Stimulated activated naive CD8-positive, alpha-beta T cell treated with anti-CD3 and anti-CD28 coated beads, Interleukin-15, amount 100 ng/mL, for 72 hours (primary cell): ENCODE results near the gene TTC23.
A peak's percentile ranks its signal among the peaks of the same experiment; 100 is the strongest.

Experiments used
- ATAC-seq: fragments of 150-1000 bp; cut with Tn5 transposase; 2 replicates; pipeline ENCODE4 v1.10.0; 2021; ENCODE audit warnings: mild to moderate bottlenecking, moderate library complexity
- DNase-seq, 2 donors: peaks; one replicate each; pipeline ENCODE4 v3.0.0; 2021 to 2022
- H3K27ac Mint-ChIP-seq, 2 donors: one replicate each; pipeline ENCODE4 v1.8.0; 2022; ENCODE audit warnings: mild to moderate bottlenecking in 2 of 2, mixed read lengths in 2 of 2, moderate library complexity in 2 of 2
- H3K27me3 Mint-ChIP-seq: one replicate; pipeline ENCODE4 v1.8.0; 2022; ENCODE audit warnings: mixed read lengths
- H3K4me1 Mint-ChIP-seq: one replicate; pipeline ENCODE4 v1.8.0; 2022; ENCODE audit warnings: mild to moderate bottlenecking, mixed read lengths
- H3K4me3 Mint-ChIP-seq, 2 donors: one replicate each; pipeline ENCODE4 v1.8.0; 2022; ENCODE audit warnings: mild to moderate bottlenecking in 2 of 2, mixed read lengths in 2 of 2, moderate library complexity in 1 of 2
- H3K9me3 Mint-ChIP-seq, 2 donors: one replicate each; pipeline ENCODE4 v1.8.0; 2022; ENCODE audit warnings: mixed read lengths in 2 of 2

The TTC23 gene

DNA sequence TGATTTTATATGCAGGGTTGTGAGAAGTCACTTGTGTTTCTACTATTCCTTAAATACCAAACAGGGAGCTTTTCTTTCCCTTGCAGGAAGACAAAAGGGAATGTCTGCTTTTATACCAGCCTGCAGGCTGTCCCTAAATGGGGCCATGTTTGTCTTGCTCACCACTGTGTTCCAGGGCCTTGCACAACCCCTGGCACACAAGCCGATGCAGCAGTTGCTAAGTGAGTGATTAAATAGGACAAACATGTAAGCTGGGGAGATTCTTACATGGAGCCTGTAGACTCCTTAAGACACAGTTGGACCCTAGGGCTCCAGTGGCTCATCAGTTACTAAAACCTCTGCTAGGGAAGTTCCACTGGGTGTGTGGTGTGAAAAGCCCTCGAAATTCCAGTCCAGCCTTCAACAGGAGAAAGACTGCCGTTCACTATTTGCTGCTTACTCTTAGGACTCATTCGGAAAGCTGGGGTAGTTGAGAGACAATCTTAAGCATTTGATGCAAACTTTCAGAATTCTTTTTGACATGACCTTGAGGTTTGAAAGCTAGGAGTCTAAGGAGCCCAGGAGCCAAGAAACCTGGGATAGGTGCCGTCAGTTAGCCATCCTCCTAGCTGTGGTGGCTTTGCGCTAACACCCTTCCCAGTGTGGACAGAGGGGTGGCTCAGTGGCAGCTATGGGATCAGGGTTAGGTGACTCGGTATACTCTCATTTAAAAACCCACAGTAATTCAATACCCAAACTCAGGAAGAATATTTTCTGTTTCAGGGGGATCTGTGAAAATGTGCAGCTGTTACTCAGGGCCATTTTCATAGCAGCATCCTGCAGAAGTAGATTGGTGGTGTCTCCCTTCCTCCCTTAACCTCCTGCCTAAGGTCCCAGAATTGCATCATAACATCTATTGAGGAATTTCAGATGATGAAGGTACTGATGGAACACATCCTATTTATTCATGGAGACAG is 105.4 kb downstream of the TTC23 start:
- DNase-seq: no peak
- Mint-ChIP-seq H3K4me3 (no peak overlapping the region), H3K9me3 (no peaks in the 10 kb centered on the region), H3K27me3 (no peaks in the 10 kb centered on the region), H3K4me1 (no peaks in the 10 kb centered on the region), H3K27ac (no peak overlapping the region)
- no peak for ATAC-seq

DNA sequence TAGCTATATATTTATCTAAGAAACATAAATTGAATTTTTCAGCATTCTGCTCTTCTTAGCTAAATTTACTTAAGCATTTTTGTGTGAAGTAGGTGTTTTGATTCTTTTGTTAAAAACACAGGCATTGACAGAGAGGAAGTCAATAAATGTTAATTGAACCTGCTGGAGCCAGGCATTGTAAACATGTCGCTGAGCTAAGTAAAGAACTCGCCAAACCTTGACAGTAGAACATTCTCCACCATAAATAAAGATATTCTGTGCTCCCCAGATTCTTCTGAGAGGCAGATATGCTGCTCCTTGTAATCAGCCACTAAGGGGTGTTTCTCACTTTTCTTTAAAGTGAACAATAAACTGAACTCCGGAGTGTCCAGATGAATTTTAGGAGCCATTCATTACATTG is 106.1 kb downstream of the TTC23 start:
- H3K27me3 Mint-ChIP-seq: no peaks in the 10 kb centered on the region
- H3K4me3 Mint-ChIP-seq: no peak overlapping the region
- no peak for DNase-seq
- no peaks in the 10 kb centered on the region for H3K4me1 Mint-ChIP-seq
- no peaks in the 10 kb centered on the region for H3K9me3 Mint-ChIP-seq
- H3K27ac Mint-ChIP-seq: no peak overlapping the region
- no peak for ATAC-seq

DNA sequence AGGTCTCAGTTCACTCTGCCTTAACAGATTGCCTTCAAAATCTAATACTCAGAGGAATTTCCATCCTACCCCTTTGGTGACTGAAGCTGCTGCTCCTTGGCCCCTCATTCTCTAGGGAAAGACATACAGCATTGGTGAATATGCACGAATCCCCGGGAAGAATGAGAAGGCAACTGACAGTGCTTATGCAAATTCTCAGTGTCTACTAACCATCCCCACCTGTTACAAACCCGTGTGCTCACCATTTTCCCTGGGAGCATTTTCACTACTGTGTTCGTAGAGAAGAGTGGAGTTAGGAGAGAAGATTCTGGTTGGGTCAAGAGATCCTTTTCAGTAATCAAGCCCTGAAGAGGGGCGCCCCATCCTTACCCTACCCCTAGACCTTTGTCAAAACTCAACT is 106.8 kb downstream of the TTC23 start:
- no peaks in the 10 kb centered on the region for H3K9me3 Mint-ChIP-seq
- DNase-seq (no peak), ATAC-seq (no peak)
- no peak overlapping the region for H3K4me3 Mint-ChIP-seq
- no peaks in the 10 kb centered on the region for H3K27me3 Mint-ChIP-seq
- no peaks in the 10 kb centered on the region for H3K4me1 Mint-ChIP-seq
- H3K27ac Mint-ChIP-seq: no peak overlapping the region

DNA sequence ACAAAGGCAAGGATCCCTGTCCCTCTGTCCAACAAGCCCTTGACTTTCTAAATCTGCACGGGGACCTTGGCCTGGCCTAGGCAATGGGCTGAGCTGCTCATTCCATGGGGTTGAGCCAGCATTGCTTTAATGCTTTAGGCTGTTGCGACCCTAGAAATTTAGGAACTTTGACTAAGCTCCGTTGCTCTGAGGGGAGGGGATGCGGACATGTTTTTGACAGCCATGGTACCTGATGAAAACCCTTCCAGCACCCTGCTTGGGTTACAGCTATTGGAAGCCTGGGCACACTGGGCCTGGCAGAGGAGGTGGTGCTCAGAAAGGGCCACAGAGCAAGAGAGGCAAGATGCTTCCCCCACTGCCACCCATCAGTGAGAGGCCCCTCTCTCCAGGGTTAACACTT is 107.4 kb downstream of the TTC23 start:
- DNase-seq: no peak
- no peak overlapping the region for H3K27ac Mint-ChIP-seq
- H3K4me1 Mint-ChIP-seq: no peaks in the 10 kb centered on the region
- H3K4me3 Mint-ChIP-seq: no peak overlapping the region
- ATAC-seq: no peak
- no peaks in the 10 kb centered on the region for H3K9me3 Mint-ChIP-seq
- H3K27me3 Mint-ChIP-seq: no peaks in the 10 kb centered on the region

DNA sequence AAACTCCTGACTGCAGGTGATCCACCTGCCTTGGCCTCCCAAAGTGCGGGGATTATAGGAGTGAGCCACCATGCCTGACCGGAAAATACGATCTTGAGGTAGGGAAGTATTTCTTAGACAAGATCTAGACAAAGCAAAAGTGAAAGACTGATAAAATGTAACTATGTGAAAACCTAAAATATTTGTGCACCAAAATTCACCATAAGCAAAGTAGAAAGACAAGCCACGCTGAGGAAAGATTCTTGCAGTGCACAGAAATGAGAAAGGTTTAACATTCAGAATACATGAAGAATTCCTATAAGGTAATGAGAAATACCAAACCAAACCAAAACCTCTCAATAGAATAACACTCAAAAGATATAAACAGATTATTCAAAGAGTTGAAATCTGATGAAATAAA is 108.8 kb downstream of the TTC23 start:
- ATAC-seq (no peak), DNase-seq (no peak)
- H3K9me3 Mint-ChIP-seq: no peaks in the 10 kb centered on the region
- H3K4me1 Mint-ChIP-seq: no peaks in the 10 kb centered on the region
- no peaks in the 10 kb centered on the region for H3K27me3 Mint-ChIP-seq
- H3K4me3 Mint-ChIP-seq: no peak overlapping the region
- no peak overlapping the region for H3K27ac Mint-ChIP-seq

DNA sequence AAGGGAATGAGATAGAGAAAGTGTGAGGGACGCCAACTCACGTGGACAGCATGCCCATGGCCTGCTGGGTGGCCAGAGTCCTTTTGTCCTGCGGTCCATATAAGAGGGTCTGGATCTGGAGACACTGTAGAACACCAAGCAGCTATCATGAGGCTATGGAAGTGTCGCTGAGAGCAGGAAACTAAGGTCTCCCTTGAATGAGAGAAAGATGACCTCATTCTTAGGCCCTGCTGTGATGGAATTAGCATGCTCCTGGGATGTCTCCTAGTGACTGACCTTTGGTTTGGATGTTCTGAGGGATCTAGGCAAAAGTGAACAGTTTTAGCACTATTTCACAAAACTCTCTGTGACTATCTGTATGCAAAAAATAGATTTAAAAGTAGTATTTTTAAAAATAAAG is 110.1 kb downstream of the TTC23 start:
- Mint-ChIP-seq H3K4me1 (no peaks in the 10 kb centered on the region), H3K9me3 (no peaks in the 10 kb centered on the region), H3K27me3 (no peaks in the 10 kb centered on the region), H3K4me3 (no peak overlapping the region), H3K27ac (no peak overlapping the region)
- DNase-seq (no peak), ATAC-seq (no peak)

DNA sequence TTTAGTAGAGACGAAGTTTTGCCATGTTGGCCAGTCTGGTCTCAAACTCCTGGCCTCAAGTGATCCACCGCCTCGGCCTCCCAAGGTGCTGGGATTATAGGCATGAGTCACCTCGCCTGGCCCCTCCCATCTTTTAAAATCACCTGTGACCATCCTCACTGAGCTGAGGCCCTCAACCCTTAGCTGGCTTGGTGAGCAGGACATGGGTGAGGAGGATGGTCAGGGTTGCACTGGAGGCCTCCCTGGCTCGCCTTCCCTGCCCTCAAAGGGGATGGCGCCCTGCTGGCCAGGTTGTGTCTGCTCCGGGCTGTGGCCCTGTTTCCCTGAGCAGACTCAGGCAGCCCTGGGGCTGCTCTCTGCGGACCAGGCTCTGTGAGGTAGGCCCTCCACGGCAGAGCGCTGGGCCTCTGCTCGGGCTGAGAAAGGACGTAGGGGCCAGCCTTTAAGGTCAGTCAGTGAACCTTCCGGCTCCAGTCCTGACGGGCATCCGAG is 110.8 kb downstream of the TTC23 start:
- ATAC-seq (no peak), DNase-seq (no peak)
- Mint-ChIP-seq H3K4me3 (no peak overlapping the region), H3K27me3 (no peaks in the 10 kb centered on the region), H3K27ac (no peak overlapping the region), H3K9me3 (no peaks in the 10 kb centered on the region), H3K4me1 (no peaks in the 10 kb centered on the region)

DNA sequence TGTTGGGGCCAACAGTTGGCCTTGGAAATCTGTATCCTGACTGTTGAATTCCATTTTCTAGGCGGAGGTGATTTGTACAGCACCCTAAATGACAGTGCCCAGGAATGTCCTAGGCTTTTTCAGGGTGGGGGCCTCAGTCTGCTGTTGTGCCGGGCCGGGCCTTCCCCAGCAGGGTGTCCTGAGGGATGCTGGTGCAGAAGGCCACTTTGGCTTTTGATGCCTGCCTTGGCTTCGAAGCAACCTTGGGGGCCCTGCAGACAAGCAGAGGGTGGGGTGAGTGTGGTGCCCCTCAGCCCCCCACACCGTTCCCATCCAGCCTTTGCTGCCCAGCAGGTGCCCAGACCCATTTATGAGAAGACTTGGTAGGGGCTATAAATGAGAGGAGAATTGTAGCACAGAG is 111.5 kb downstream of the TTC23 start:
- Mint-ChIP-seq H3K27me3 (no peaks in the 10 kb centered on the region), H3K4me3 (no peak overlapping the region), H3K9me3 (no peaks in the 10 kb centered on the region), H3K4me1 (no peaks in the 10 kb centered on the region), H3K27ac (no peak overlapping the region)
- no peak for ATAC-seq
- no peak for DNase-seq

DNA sequence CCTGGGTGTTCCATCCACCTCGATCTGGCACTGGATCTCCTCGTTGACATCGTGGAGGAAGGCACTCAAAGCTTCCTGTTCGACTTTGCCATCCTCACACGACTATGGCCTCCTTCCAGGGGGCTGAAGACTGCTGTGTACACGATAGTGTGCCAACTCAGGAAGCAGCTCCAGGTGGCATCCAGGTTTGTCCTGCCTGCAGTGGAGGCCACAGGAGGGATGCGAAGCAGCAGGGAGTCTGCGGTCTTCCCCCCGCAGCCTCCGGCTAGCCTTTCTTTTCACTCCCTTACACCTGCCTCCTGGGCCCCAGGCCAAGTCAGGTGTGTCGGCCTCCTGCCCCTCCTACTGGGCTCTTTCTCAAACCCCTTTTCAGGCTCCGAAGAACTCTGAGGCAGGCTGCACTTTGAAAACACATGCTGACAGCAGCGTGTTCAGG is 112.3 kb downstream of the TTC23 start:
- ATAC-seq (peak; percentile 7), DNase-seq (no peak)
- Mint-ChIP-seq H3K9me3 (no peaks in the 10 kb centered on the region), H3K27me3 (no peaks in the 10 kb centered on the region), H3K27ac (peak overlapping the region in 1 of 2 donors; percentile 33), H3K4me3 (no peak overlapping the region), H3K4me1 (no peaks in the 10 kb centered on the region)

DNA sequence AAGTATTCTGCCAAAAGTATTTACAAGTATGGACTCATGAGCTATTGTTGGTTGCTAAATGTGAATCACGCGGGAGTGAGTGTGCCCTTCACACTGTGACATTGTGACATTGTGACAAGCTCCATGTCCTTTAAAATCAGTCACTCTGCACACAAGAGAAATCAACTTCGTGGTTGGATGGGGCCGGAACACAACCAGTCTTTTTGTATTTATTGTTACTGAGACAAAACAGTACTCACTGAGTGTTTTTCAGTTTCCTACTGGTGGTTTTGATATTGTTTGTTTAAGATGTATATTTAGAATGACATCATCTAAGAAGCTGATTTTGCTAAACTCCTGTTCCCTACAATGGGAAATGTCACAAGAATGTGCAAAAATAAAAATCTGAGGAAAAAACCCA is 114.2 kb downstream of the TTC23 start:
- H3K9me3 Mint-ChIP-seq: no peaks in the 10 kb centered on the region
- no peak overlapping the region for H3K27ac Mint-ChIP-seq
- no peaks in the 10 kb centered on the region for H3K27me3 Mint-ChIP-seq
- DNase-seq (no peak), ATAC-seq (no peak)
- no peak overlapping the region for H3K4me3 Mint-ChIP-seq
- no peaks in the 10 kb centered on the region for H3K4me1 Mint-ChIP-seq

DNA sequence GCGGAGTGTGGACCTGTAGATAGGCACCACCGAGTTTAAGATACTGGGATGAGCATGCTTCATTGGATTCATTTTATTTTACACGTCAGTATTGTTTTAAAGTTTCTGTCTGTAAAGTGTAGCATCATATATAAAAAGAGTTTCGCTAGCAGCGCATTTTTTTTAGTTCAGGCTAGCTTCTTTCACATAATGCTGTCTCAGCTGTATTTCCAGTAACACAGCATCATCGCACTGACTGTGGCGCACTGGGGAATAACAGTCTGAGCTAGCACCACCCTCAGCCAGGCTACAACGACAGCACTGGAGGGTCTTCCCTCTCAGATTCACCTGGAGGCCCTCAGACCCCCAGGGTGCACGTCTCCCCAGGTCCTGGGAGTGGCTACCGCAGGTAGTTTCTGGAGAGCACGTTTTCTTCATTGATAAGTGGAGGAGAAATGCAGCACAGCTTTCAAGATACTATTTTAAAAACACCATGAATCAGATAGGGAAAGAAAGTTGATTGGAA is 115.0 kb downstream of the TTC23 start:
- no peak overlapping the region for H3K27ac Mint-ChIP-seq

DNA sequence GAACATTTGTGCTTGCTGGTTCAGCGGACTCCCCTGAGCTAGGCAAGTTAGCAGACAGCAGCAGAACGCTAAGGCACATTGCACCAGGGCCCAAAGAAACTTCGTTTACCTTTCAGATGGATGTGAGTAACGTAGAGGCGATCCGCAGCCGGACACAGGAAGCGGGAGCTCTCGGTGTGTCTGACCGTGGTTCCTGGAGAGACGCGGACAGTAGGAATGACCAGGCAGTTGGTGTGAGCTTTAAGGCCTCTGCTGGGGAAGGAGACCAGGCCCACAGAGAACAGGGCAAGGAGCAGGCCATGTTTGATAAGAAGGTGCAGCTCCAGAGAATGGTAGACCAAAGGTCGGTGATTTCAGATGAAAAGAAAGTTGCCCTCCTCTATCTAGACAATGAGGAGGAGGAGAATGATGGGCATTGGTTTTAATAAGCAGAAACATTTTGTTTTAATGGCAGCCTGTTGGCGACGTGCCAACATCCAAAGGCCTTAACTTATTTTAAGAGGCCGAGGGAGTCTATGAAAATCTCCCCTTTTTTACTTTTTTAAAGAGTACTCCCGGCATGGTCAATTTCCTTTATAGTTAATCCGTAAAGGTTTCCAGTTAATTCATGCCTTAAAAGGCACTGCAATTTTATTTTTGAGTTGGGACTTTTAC is 116.6 kb downstream of the TTC23 start:
- no peaks in the 10 kb centered on the region for H3K9me3 Mint-ChIP-seq

More for the DNA sequence above, 115.0 kb downstream of the TTC23 start:
- Mint-ChIP-seq H3K27me3 (no peaks in the 10 kb centered on the region), H3K4me1 (no peaks in the 10 kb centered on the region), H3K9me3 (no peaks in the 10 kb centered on the region), H3K4me3 (no peak overlapping the region)
- ATAC-seq (no peak), DNase-seq (no peak)

DNA sequence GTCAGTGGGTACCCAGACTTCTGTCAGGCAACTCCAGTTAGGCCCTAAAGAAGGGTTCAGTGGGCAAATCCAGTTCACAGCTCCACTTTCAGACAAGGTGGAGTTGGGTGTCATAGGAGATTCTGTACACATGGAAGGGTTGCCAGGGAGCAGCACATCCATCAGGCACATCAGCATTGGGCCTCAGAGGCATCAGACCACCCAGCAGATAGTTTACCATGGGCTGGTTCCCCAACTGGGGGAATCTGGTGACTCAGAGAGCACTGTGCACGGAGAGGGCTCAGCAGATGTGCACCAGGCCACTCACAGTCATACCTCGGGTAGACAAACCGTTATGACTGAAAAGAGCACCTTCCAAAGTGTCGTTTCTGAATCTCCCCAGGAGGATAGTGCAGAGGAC is 117.3 kb downstream of the TTC23 start:
- ATAC-seq (no peak), DNase-seq (no peak)
- no peaks in the 10 kb centered on the region for H3K4me1 Mint-ChIP-seq
- no peaks in the 10 kb centered on the region for H3K27me3 Mint-ChIP-seq
- H3K4me3 Mint-ChIP-seq: no peak overlapping the region
- no peak overlapping the region for H3K27ac Mint-ChIP-seq
- H3K9me3 Mint-ChIP-seq: no peaks in the 10 kb centered on the region

More for the DNA sequence above, 116.6 kb downstream of the TTC23 start:
- DNase-seq (no peak), ATAC-seq (no peak)
- H3K27me3 Mint-ChIP-seq: no peaks in the 10 kb centered on the region
- H3K27ac Mint-ChIP-seq: no peak overlapping the region
- H3K4me3 Mint-ChIP-seq: no peak overlapping the region
- H3K4me1 Mint-ChIP-seq: no peaks in the 10 kb centered on the region

DNA sequence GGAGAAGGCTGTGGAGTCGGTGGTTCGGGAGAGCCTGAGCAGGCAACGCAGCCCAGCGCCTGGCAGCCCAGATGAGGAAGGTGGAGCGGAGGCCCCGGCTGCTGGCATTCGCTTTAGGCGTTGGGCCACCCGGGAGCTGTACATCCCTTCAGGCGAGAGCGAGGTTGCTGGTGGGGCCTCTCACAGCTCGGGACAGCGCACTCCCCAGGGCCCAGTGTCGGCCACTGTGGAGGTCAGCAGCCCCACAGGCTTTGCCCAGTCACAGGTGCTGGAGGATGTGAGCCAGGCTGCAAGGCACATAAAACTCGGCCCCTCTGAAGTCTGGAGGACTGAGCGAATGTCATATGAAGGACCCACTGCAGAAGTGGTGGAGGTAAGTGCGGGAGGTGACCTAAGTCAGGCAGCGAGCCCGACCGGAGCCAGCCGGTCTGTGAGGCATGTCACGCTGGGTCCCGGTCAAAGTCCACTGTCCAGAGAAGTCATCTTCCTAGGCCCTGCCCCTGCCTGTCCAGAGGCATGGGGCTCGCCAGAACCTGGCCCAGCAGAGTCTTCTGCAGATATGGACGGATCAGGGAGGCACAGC is 117.8 kb downstream of the TTC23 start:
- no peak for DNase-seq
- Mint-ChIP-seq H3K27ac (no peak overlapping the region), H3K4me3 (no peak overlapping the region), H3K9me3 (no peaks in the 10 kb centered on the region), H3K4me1 (no peaks in the 10 kb centered on the region), H3K27me3 (no peaks in the 10 kb centered on the region)
- ATAC-seq: no peak

DNA sequence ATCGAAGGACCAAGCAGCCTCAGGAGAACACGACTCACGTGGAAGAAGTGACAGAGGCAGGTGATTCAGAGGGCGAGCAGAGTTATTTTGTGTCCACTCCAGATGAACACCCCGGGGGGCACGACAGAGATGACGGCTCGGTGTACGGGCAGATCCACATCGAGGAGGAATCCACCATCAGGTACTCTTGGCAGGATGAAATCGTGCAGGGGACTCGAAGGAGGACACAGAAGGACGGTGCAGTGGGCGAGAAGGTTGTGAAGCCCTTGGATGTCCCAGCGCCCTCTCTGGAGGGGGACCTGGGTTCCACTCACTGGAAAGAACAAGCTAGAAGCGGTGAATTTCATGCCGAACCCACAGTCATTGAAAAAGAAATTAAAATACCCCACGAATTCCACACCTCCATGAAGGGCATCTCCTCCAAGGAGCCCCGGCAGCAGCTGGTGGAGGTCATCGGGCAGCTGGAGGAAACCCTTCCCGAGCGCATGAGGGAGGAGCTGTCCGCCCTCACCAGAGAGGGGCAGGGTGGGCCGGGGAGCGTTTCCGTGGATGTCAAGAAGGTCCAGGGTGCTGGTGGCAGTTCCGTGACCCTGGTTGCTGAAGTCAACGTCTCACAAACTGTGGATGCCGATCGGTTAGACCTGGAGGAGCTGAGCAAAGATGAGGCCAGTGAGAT is 118.5 kb downstream of the TTC23 start:
- ATAC-seq (no peak), DNase-seq (no peak)
- H3K27me3 Mint-ChIP-seq: no peaks in the 10 kb centered on the region
- no peaks in the 10 kb centered on the region for H3K4me1 Mint-ChIP-seq
- H3K4me3 Mint-ChIP-seq: no peak overlapping the region
- no peak overlapping the region for H3K27ac Mint-ChIP-seq
- no peaks in the 10 kb centered on the region for H3K9me3 Mint-ChIP-seq
